GM18909 (cell line): ENCODE measurements around the gene NENF.

Experiments
- ATAC-seq: cut with Tn5 transposase; IDR thresholded peaks from one replicate; pipeline ENCODE4 v1.9.1; 2021; ENCODE audit warnings: mild to moderate bottlenecking; ENCODE audit not compliant: unreplicated experiment, poor library complexity

The NENF gene

GRCh38 chr1:212430416-212430815 lies 2.3 kb upstream of the NENF start:
- no peak for ATAC-seq

- ATAC-seq, result no peak
These were observed 1.7 kb upstream of the NENF start for GRCh38 chr1:212430955-212431394.

DNA sequence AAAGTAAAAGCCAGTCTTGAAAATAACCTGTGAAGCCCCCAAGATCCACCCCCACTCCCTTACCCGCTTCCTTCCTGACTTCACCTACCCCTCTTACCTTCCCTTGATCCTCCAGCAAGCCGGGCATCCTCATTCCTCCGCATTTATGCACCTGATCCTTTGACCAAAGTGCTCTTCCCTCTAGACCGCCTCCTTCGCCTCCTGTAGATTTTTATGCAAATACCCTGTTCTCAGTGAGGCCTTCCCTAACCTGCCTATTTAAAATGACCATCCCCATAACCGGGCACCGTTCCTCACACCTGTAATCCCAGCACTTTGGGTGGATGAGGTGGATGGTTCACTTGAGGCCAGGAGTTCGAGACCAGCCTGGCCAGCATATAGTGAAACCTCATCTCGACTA lies 1.1 kb upstream of the NENF start:
- ATAC-seq, result no peak

DNA sequence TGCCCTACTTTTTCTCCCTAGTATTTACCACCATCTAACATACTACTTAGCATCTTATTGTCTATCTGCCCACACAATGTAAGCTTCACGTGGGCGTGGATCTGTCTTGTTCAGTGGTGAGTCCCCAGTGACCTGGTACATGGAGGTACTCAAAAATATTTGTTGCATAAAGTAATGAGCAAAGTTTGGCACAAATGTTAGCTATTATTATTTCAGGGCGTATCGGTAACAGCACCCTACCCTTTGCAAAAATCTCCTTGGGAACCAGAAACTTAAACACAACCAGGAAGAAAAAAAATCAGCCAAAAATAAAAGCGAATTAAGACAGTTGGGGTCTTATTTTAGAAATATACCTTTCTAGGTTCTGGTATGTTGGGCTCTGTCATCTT lies 454 bp upstream of the NENF start:
- no peak for ATAC-seq

DNA sequence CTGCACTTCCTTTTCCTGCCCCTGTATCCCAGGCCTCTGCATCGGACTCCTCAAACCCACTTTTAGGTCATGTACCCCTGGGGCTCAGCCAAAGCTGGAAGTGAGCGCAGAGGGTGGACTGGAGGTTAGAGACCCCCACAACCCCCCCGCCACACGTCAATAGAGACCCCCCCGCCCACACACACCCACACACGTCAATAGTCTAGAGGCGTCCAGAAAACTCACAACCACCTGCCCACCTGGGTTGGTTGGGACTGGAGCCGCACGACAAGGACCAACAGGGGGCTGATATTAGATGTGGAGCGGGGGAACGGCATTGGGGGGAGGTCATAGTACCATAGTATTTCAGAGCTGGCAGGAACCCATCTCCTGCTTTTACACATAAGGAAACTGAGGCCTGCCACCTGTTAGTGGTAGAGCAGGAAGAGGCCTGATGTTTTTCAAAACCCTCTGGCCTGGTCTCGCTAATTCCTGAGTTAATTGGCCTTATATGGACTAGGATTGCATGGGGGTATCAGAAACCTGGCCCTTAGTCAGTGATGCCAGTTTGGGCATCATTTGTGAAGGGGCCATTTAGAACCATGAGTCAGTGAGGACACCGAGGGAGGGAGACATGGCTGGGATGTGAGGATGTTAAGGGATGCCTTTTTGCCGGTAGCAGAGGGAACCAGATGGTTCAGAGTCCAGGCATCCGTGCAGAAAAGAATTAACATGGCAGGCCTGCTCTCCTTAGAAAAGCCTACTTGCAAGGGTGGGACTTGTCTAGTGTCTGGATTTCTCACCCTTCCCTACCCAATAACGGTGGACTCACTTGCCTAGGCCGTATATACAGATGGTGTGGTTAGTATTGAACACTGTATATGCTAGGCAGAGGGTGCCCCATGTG lies 1.1 kb downstream of the NENF start:
- no peak for ATAC-seq

GRCh38 chr1:212434992-212435391 lies 2.3 kb downstream of the NENF start:
- no peak for ATAC-seq

DNA sequence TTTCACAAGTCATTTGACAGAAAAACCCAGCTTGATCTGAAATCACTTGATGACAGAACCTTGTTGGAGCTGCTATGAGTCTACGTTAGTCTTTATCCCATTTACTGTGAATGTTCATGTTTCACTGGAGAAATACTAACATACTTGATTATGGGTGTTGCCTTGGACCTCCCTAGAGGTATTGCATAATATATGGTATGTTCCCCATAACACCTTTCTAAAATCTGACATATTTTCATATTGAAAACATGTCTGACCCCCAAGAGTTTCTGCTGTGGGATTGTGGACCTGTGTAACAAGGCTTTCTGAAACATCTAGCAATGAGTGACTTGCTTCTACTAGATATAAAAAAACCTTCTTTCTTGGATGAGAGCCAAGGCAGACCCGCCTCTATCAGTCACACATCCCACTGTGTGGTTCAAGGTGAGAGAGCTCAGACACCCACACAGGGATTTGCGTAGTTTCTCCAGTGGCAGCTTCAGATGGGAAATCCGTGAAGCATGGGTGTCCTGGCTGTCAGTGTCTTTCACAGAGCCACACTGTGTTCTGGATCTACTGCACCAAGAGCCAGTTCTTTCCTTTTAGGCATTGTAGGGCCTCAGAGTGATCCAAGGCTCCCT lies 4.6 kb downstream of the NENF start:
- ATAC-seq, result no peak

DNA sequence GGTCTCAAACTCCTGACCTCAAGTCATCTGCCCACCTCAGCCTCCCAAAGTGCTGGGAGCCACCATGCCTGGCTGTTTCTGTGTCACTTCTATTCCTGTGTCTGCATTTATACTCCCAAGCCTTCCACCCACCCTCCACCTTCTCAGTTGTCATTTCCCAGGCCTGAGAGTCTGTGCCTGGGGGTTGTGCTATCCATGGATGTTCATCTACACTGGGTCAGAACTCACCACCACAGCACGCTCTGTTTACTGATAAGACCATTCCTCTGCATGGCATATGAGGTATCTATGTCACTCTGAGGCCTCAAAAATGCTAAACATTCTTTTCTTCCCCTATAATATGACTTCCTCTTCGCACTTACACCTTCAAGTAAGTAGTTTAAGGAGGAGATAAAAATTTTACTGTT lies 6.1 kb downstream of the NENF start:
- ATAC-seq, result no peak

- ATAC-seq, result no peak
These were observed 7.7 kb downstream of the NENF start for GRCh38 chr1:212440419-212440818.

DNA sequence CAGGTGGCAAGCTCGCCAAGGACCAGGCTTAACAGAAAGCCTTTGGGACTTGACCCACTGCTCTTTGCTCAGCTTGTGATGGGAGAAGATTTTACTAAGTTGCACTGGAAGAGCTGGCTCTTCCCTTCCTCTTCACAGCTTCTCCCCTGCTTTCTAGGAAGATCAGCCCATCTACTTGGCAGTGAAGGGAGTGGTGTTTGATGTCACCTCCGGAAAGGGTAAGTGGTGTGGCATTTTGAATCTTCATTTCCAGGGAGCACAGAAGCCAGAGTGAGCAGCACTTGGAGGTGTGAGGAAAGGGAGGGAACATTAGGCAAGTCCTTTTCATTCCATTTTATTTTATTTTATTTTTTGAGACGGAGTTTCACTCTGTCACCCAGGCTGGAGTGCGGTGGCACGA lies 9.7 kb downstream of the NENF start:
- ATAC-seq, result no peak

GRCh38 chr1:212446333-212446732 lies 13.6 kb downstream of the NENF start:
- ATAC-seq, result no peak

DNA sequence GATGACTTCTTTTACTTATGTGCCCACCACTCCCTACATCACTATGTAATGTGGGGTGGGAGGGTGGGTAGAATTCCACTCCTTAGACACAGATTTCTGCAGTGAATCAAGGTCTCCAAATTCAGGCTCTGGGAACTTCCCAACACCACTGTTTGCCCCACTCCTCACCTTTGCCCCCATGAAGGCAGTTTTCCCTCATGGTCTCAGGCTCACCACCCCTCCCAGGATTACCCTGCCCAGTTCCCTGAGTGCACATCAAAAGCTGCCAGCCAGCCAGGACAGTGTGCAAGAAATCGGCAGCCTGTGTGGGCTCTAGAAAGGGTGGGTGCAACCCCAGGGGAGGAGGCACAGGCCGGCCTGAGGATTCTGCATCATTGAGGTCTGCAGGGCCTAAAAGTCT lies 14.8 kb downstream of the NENF start:
- ATAC-seq, result no peak

GRCh38 chr1:212450331-212450881 lies 17.7 kb downstream of the NENF start:
- ATAC-seq, result no peak

- ATAC-seq, result no peak
These were observed 18.9 kb downstream of the NENF start for GRCh38 chr1:212451416-212452322.

DNA sequence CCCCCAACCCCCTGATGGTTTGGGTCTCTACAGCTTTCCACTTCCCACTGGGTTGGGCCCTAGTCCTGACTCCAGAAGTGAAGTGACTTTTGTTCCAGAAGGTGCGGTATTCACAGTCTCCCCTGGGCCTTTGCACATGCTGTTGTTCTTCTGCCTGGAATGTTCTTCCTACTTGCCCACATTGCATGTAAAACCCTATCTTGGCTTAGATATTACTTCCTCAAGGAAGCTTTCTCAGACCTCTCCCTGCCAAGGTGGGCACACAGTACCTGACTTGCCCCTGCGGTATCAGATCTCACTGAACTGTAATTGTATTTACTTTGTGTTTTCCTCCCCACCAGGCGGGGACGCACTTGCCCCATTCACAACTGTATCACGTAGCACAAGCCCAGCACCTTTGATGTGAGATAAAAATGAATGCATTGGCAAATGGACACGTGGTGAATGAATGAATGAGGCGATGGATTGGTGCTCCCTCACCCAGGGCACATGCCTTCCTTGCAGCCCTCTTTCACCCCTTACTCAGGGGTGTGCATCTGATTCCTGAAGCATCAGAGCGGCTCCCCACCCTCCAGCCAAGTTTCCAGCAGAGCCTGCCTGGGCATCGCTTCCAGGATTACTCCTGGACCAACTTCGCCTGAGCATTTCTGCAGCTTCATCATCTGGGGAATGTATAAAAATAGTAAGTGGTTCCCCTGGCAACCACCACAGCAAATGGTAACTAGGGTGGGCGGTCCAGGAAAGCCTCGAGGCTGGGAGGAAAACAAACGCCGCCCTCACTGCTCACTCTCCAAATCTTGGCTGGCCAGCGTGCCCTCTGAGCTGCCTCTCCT lies 19.8 kb downstream of the NENF start:
- ATAC-seq, result no peak

DNA sequence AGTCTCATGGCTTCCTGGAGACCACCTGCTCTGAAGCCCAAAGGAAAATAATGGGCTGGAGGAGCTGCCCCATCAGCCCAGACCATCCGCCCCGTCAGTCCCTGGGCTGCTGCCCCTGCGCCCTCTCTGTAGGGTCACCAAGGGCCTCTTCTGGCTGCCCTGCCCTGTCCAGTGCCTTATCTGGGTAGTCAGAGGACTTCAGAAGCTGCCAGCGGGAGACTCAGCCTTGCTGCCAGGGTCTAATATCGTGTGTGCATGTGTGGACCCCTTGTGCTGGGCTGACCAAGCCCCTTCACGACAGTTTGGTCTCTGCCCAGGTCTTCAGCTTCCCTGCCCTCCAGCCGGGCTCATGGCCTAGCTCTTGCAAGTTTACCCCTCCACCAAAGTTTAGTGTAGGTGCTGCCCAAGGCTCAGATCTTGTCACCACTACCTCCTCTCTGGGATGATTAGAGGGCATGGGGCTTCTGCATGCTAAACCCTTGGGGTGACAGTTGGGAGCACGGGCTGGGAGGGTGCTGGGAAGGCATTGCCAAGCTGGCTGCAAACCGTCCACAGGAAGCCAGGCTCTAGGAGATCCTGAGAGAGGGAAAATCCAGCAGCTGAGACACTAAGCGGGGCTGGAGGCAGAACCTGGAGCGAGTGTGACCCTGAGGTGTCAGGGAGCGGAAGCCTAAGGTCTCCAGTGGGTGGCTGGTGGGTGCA lies 20.6 kb downstream of the NENF start:
- no peak for ATAC-seq

DNA sequence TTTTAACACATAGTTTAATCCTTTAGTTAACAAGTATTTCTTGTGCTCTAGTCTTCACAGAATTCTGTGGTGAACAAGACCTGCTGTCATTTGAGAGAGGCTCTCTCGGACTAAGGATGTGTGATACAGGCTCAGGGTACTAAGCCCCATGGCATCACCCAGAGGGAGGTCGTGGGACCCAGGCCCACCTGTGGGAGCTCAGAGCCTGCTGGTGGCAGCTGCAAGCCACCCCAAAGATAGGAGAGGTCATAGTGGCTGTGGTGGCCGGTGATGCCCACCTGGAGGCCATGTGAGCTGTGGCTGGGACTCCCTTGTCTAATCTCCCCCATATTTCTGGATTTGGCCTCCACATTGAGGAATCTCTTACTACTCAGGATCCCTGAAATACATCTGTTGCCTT lies 22.0 kb downstream of the NENF start:
- ATAC-seq, result no peak

DNA sequence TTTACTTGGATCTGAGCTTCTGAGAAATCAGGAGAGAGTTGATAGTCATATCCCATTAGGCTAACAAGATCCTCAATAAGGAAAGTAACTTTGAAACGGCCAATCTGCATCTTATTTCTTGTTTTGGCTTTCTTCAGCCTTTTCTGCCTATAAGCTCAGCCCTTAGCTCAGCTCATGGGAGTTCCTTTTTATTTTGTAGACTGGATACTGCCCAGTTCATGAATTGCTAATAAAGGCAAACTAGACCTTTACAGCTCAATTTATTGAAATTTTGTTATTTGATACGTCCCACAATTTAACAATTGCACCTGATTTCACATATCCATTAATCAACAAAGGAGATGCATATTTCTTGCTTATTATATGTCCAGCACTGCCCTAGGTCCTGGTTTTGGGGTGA lies 22.7 kb downstream of the NENF start:
- ATAC-seq, result no peak
